ENCODE measurements around the gene TCF12. TPM values are rescaled to one million over a fixed set of nuclear protein-coding genes. Genes with fewer than 3 reads are reported as not detected.

TCF12 gene
- polyA plus RNA-seq, 3 donors, result 15.8 to 52.5 (median 27.6) TPM

DNA sequence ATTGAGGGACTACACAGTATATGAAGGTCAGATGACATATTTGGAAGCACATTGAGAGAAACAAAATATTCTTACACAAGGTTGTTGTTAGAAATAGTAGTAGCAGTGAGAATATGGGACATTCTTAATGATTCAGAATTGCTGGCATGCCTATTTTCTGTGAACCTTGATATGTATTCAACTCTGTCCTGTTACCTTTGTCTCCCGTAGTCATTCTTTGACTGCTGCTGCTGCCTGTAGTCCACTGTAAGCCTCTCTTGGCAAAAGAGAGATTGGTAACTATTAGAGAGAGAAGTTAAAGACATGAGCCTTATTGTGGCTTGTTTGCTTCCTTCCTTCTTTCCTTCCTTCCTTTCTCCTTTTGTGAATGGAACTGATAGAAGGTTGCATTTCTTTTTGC lies 64.5 kb downstream of the TCF12 start:
- Mint-ChIP-seq H3K27ac (no peak overlapping the region), H3K27me3 (ENCODE audit: low read depth in 3 of 3) (no peaks in the 10 kb centered on the region), H3K36me3 (peaks cover 0 to 2% of the 10 kb centered on the region in 2 donors), H3K9me3 (no peaks in the 10 kb centered on the region), H3K4me1 (peaks cover 31% of the 10 kb centered on the region), H3K4me3 (no peak overlapping the region)
- H4K20me1 ChIP-seq (ENCODE audit: insufficient read depth, low read length), result peaks cover 80% of the 10 kb centered on the region
- no peak overlapping the region for H2AFZ ChIP-seq (ENCODE audit: insufficient read depth, low read depth, low read length, poor library complexity, severe bottlenecking)
- H3K27ac ChIP-seq (ENCODE audit: low read depth in 1 of 2, low read length in 2 of 2), result no peak overlapping the region
- H3K36me3 ChIP-seq (replicated peaks in 1 of 2; ENCODE audit: control insufficient read depth in 1 of 2, insufficient read depth in 2 of 2, low read length in 2 of 2), result no peaks in the 10 kb centered on the region
- peaks cover 86% of the 10 kb centered on the region for H3K79me2 ChIP-seq (ENCODE audit: insufficient read depth, low read length)
- H3K27me3 ChIP-seq (ENCODE audit: control insufficient read depth in 2 of 2, insufficient read depth in 2 of 2, low read length in 2 of 2), result no peaks in the 10 kb centered on the region
- TF ChIP-seq, protein P1, sequence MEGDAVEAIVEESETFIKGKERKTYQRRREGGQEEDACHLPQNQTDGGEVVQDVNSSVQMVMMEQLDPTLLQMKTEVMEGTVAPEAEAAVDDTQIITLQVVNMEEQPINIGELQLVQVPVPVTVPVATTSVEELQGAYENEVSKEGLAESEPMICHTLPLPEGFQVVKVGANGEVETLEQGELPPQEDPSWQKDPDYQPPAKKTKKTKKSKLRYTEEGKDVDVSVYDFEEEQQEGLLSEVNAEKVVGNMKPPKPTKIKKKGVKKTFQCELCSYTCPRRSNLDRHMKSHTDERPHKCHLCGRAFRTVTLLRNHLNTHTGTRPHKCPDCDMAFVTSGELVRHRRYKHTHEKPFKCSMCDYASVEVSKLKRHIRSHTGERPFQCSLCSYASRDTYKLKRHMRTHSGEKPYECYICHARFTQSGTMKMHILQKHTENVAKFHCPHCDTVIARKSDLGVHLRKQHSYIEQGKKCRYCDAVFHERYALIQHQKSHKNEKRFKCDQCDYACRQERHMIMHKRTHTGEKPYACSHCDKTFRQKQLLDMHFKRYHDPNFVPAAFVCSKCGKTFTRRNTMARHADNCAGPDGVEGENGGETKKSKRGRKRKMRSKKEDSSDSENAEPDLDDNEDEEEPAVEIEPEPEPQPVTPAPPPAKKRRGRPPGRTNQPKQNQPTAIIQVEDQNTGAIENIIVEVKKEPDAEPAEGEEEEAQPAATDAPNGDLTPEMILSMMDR (IDR thresholded peaks at IDR 0.05), result no peak
- no peak overlapping the region for H3K9ac ChIP-seq (ENCODE audit: insufficient read depth, low read length, poor library complexity, severe bottlenecking)
- H3K4me3 ChIP-seq (replicated peaks in 1 of 3; ENCODE audit: low read depth in 2 of 3, low read length in 3 of 3), result no peak overlapping the region
- WGBS (ENCODE audit: insufficient coverage), result 0% methylated on average over 1 of the region's 1 CpG
- H3K4me2 ChIP-seq (replicated peaks; ENCODE audit: extremely low read depth, low read length, poor library complexity, severe bottlenecking), result peak overlapping the region; percentile 6
- no peaks in the 10 kb centered on the region for H3K9me3 ChIP-seq (replicated peaks in 1 of 2; ENCODE audit: control insufficient read depth in 1 of 2, insufficient read depth in 1 of 2, low read length in 2 of 2)
- intact Hi-C loops (cut with micrococcal nuclease), result no loop called here
- peaks cover 23 to 43% of the 10 kb centered on the region in 2 donors for H3K4me1 ChIP-seq (ENCODE audit: control insufficient read depth in 1 of 2, insufficient read depth in 2 of 2, low read length in 2 of 2)
- DNase-seq, result no peak

DNA sequence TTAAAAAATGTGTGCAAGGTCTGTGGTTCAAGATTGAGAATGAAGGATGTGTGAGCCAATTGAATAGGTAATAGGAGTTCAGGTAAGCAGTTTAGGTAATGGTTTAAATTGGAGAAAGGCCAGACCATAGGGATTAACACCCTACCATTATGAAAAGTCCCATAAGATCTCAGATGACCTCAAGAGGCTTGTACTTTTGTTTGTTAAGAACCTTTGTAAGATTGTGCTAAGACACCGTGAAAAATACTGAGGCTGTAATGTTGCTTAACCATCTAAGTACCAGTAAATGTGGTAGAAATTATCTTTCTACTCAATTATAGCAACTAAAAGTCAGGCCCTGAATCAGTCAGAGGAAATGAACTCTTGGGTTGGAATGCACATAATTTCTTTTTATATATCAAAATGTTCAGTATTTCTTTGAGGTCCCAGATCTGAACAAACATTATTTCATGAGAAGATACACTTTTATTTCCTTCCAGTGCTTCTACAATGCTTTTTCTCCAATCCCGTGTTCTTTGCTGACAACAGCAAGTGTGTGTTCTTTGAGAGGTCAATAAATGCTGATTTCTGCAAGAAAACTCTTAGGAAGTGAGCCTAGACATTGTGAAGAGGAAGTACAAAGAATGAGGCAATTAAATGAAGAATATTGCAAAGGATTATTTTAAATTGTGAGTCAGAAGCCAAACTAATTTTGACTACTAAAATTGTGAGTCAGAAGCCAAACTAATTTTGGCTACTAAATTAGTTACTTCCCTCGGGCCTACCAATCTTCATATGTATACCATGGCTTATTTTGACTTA lies 66.4 kb downstream of the TCF12 start:
- no CpG with 5 or more reads among the region's 3 CpGs for WGBS (ENCODE audit: insufficient coverage)
- Mint-ChIP-seq H3K4me1 (peaks cover 39% of the 10 kb centered on the region), H3K4me3 (peak overlapping the region in 1 of 2 donors; percentile 6), H3K27ac (peak overlapping the region; percentile 68 to 87 (median 78)), H3K9me3 (no peaks in the 10 kb centered on the region), H3K36me3 (peaks cover 0 to 2% of the 10 kb centered on the region in 2 donors), H3K27me3 (ENCODE audit: low read depth in 3 of 3) (no peaks in the 10 kb centered on the region)
- Histone ChIP-seq H3K4me1 (ENCODE audit: control insufficient read depth in 1 of 2, insufficient read depth in 2 of 2, low read length in 2 of 2) (peaks cover 29 to 52% of the 10 kb centered on the region in 2 donors), H2AFZ (ENCODE audit: insufficient read depth, low read depth, low read length, poor library complexity, severe bottlenecking) (no peak overlapping the region), H3K9me3 (replicated peaks in 1 of 2; ENCODE audit: control insufficient read depth in 1 of 2, insufficient read depth in 1 of 2, low read length in 2 of 2) (no peaks in the 10 kb centered on the region), H3K4me2 (replicated peaks; ENCODE audit: extremely low read depth, low read length, poor library complexity, severe bottlenecking) (peak overlapping the region; percentile 47), H3K4me3 (replicated peaks in 1 of 3; ENCODE audit: low read depth in 2 of 3, low read length in 3 of 3) (peak overlapping the region in 1 of 3 experiments; percentile 14), H3K9ac (ENCODE audit: insufficient read depth, low read length, poor library complexity, severe bottlenecking) (no peak overlapping the region), H3K79me2 (ENCODE audit: insufficient read depth, low read length) (peaks cover 87% of the 10 kb centered on the region), H4K20me1 (ENCODE audit: insufficient read depth, low read length) (peaks cover 79% of the 10 kb centered on the region), H3K27ac (ENCODE audit: low read depth in 1 of 2, low read length in 2 of 2) (peak overlapping the region in 1 of 2 donors; percentile 72), H3K27me3 (ENCODE audit: control insufficient read depth in 2 of 2, insufficient read depth in 2 of 2, low read length in 2 of 2) (no peaks in the 10 kb centered on the region), H3K36me3 (replicated peaks in 1 of 2; ENCODE audit: control insufficient read depth in 1 of 2, insufficient read depth in 2 of 2, low read length in 2 of 2) (no peaks in the 10 kb centered on the region)
- peak; percentile 62 to 88 (median 74) for DNase-seq
- TF ChIP-seq, protein P1 (IDR thresholded peaks at IDR 0.05), result no peak
- intact Hi-C loops (cut with micrococcal nuclease), result no loop called here

Data from CD14-positive monocyte (primary cell).